SK-MEL-5 (cell line): ENCODE measurements around the gene ENPP4. TPM values are rescaled to one million over a fixed set of nuclear protein-coding genes. Genes with fewer than 3 reads are reported as not detected.
"Not testable (repeated sequence)": the region's sequence is repeated elsewhere in the genome, so short reads cannot be mapped to it uniquely, and the experiment has no call there.

ENCODE experiments used
- DNase-seq: peaks from one replicate; pipeline ENCODE4 v3.0.0-alpha.2; 2016; ENCODE audit warnings: low read depth, low spot score
- in situ Hi-C: cut with HindIII; loops from 2 replicates; pipeline ENCODE4 v1.10.0; 2016; ENCODE audit warnings: low sequenced_read_pairs, high pct_unique_total_duplicates, low pct_unique_long_range_greater_than_20kb
- polyA plus RNA-seq, 2 experiments: library from polyadenylated mRNA; depleted of rRNA; stranded (reverse); fragments of >200 nt; gene quantifications; 2 replicates each; pipeline ENCODE4 v1.2.3, GENCODE V29; 2015
- total RNA-seq: library from RNA; depleted of rRNA; stranded (reverse); fragments of >200 nt; shearing (Covaris generic); gene quantifications from 2 replicates; pipeline ENCODE4 v1.2.3, GENCODE V29; 2014; rRNA removed

ENPP4 gene
- total RNA-seq: 1.4 and 2.1 TPM in 2 replicates
- polyA plus RNA-seq (2015; cell fraction: cytosol; rRNA removed): 1.1 and 1.7 TPM in 2 replicates
- 2.0 and 3.1 TPM in 2 replicates for polyA plus RNA-seq (2015; cell fraction: nucleus; rRNA removed)

GRCh38 chr6:46129629-46130511 is at the start of gene ENPP4:
Gene ENPP4 (plus strand): TSS chr6:46129989. CDS start chr6:46139584, 9,595 bp downstream.
- peak; percentile 75 for DNase-seq
- in situ Hi-C loops: no loop called here

GRCh38 chr6:46080111-46080510 is 49.7 kb upstream of the ENPP4 start:
- in situ Hi-C loops: no loop called here
- no peak for DNase-seq

- in situ Hi-C loops, DNase-seq: not testable (repeated sequence)
These were observed 44.1 kb upstream of the ENPP4 start for GRCh38 chr6:46085688-46086087.

- in situ Hi-C loops: no loop called here
These were observed 39.4 kb upstream of the ENPP4 start for GRCh38 chr6:46090115-46091079.

GRCh38 chr6:46091080-46091478 is 38.7 kb upstream of the ENPP4 start:
- in situ Hi-C loops: no loop called here
- DNase-seq: no peak

More at GRCh38 chr6:46090115-46091079, 39.4 kb upstream of the ENPP4 start:
- peak; percentile 62 for DNase-seq

GRCh38 chr6:46095251-46095650 is 34.5 kb upstream of the ENPP4 start:
- in situ Hi-C loops: no loop called here
- no peak for DNase-seq

- in situ Hi-C loops: no loop called here
- DNase-seq: no peak
These were observed 32.4 kb upstream of the ENPP4 start for GRCh38 chr6:46097366-46097765.

- in situ Hi-C loops: no loop called here
- peak; percentile 53 for DNase-seq
These were observed 31.1 kb upstream of the ENPP4 start for GRCh38 chr6:46098678-46099077.

GRCh38 chr6:46099952-46100351 is 29.8 kb upstream of the ENPP4 start:
- DNase-seq: no peak
- in situ Hi-C loops: no loop called here

- no peak for DNase-seq
- in situ Hi-C loops: no loop called here
These were observed 27.7 kb upstream of the ENPP4 start for GRCh38 chr6:46102123-46102522.

- peak; percentile 9 for DNase-seq
- in situ Hi-C loops: no loop called here
These were observed 26.2 kb upstream of the ENPP4 start for GRCh38 chr6:46103441-46104115.

GRCh38 chr6:46104209-46104608 is 25.6 kb upstream of the ENPP4 start:
- no peak for DNase-seq
- in situ Hi-C loops: no loop called here

GRCh38 chr6:46105568-46105967 is 24.2 kb upstream of the ENPP4 start:
- in situ Hi-C loops: no loop called here
- DNase-seq: no peak

GRCh38 chr6:46113370-46113769 is 16.4 kb upstream of the ENPP4 start:
- no peak for DNase-seq
- in situ Hi-C loops: no loop called here

GRCh38 chr6:46115634-46116033 is 14.2 kb upstream of the ENPP4 start:
- no peak for DNase-seq
- in situ Hi-C loops: no loop called here

GRCh38 chr6:46116289-46116688 is 13.5 kb upstream of the ENPP4 start:
- no peak for DNase-seq
- in situ Hi-C loops: no loop called here

- DNase-seq: no peak
- in situ Hi-C loops: no loop called here
These were observed 11.6 kb upstream of the ENPP4 start for GRCh38 chr6:46118157-46118556.

- in situ Hi-C loops: no loop called here
- no peak for DNase-seq
These were observed 11.0 kb upstream of the ENPP4 start for GRCh38 chr6:46118836-46119235.
